Gastrocnemius medialis (tissue), 4 donors: Measurements from ENCODE around the gene GPR55.

Experiments
- CTCF ChIP-seq, 5 experiments: fragments of 450-650 bp in 3 of 5; fragments of 200-600 bp in 2 of 5; sonication (generic) in 2 of 5; IDR thresholded peaks in 4 of 5; conservative IDR thresholded peaks in 1 of 5; 1 replicate in 4 of 5; 2 replicates in 1 of 5; pipeline ENCODE4 v1.5.1; 2016 to 2019; ENCODE audit warnings: antibody characterized with exemption in 5 of 5, mild to moderate bottlenecking in 3 of 5, moderate library complexity in 3 of 5
- POLR2A ChIP-seq, 2 donors: fragments of 450-650 bp; IDR thresholded peaks; one replicate each; pipeline ENCODE4 v1.6.1; 2017; ENCODE audit warnings: antibody characterized with exemption in 2 of 2, mild to moderate bottlenecking in 2 of 2, moderate library complexity in 2 of 2

GRCh38 chr2:230933521-230934180, 8.6 kb upstream of the GPR55 start:
- TF ChIP-seq CTCF (IDR thresholded peaks at IDR 0.05 in 4 of 5, conservative IDR thresholded peaks at IDR 0.05 in 1 of 5) (no peak), POLR2A (IDR thresholded peaks at IDR 0.05) (no peak)
